Hematopoietic multipotent progenitor cell treated with erythropoietin and hydrocortisone succinate and interleukin-3 and kit ligand, for 6 days (in vitro differentiated cells): ENCODE results near the gene CNPY4.
"Not testable (repeated sequence)": the region's sequence is repeated elsewhere in the genome, so short reads cannot be mapped to it uniquely, and the experiment has no call there.

ENCODE experiments used
- DNase-seq: peaks from one replicate; pipeline ENCODE4 v3.0.0-alpha.2; 2015

CNPY4 gene

DNA sequence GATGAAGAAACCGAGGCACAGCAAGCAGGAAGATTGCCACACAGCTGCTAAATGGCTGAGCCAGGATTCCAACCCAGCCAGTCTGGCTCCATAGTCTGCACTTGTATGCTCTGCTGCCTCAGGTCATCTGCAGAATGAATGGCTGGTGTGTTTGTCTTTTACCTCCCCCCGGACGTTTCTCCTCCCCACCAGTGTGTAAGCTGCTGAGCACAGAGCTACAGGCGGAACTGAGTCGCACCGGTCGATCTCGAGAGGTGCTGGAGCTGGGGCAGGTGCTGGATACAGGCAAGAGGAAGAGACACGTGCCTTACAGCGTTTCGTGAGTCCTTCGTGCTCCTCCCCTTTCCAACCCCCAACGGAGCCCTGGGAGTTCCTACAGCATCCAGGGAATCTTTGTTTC, 2.6 kb downstream of the CNPY4 start:
- DNase-seq, result peak; percentile 21

DNA sequence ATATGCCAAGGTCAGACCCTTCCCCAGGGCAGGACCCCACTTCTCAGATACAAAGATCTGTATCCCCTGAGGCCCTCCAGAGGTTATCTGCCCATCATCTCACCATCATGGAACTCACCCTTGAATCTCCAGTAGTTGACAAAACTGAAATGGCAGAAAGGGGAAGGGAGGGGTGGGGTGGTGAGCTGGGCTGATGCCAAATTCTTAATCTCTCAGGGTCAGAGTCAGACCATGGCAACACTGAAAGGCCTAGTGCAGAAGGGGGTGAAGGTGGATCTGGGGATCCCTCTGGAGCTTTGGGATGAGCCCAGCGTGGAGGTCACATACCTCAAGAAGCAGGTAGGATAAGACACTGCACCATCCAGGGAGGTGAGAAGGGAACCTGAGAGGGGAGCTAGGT, 3.1 kb downstream of the CNPY4 start:
- peak; percentile 92 for DNase-seq

DNA sequence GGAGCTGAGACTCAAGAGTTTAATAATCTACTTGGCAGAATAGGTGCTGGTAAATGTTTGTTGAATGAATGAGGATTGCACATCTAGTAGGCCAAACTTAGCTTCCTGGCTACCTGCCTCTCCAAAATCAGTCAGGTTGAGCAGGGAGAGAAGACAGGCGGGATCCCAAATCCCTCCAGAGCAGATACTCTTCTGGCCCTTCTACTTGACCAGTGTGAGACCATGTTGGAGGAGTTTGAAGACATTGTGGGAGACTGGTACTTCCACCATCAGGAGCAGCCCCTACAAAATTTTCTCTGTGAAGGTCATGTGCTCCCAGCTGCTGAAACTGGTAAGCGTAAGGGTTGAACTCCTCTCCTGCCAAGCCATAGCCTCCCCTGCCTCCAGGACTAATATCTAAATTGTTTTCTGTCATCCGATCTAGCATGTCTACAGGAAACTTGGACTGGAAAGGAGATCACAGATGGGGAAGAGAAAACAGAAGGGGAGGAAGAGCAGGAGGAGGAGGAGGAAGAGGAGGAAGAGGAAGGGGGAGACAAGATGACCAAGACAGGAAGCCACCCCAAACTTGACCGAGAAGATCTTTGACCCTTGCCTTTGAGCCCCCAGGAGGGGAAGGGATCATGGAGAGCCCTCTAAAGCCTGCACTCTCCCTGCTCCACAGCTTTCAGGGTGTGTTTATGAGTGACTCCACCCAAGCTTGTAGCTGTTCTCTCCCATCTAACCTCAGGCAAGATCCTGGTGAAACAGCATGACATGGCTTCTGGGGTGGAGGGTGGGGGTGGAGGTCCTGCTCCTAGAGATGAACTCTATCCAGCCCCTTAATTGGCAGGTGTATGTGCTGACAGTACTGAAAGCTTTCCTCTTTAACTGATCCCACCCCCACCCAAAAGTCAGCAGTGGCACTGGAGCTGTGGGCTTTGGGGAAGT, 5.1 kb downstream of the CNPY4 start:
- peak; percentile 76 for DNase-seq

GRCh38 chr7:100126239-100126930, 7.0 kb downstream of the CNPY4 start:
- DNase-seq, result no peak

DNA sequence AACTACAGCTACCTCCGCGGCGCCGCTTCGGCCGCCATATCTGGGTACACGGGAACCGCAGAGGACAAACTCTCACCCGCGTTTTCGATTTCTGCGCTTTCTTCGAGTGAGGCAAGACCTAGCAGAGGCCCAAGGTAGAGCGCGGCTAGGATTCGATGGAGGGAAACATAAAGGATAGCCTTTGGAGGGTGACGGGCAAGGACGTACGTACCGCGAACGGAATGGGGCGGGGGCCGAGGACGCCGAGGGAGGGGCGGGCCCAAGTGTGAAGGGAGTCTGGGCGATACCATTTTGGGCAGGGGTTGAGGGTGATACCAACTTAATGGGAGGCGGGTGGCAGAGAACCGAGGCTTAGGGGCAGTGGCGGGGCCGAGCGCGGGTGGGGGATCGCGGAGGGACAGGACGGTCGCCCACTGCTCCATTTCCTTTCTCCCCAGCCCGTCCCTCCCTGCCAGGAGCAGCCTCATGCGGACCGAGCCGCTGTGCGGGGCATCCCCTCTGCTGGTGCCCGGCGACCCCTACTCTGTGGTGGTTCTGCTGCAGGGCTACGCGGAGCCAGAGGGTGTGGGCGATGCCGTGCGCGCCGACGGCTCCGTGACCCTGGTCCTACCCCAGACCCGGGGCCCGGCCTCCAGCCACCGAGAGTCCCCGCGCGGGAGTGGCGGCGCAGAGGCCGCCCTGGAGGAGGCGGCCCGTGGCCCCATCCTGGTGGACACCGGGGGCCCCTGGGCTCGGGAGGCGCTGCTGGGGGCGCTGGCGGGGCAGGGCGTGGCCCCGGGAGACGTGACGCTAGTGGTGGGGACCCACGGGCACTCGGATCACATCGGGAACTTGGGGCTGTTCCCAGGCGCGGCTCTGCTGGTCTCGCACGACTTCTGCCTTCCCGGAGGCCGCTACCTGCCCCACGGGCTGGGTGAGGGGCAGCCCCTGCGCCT, 7.8 kb downstream of the CNPY4 start, which contains the start of gene MBLAC1:
Gene MBLAC1, plus strand, starts transcription at position 37 of the 935 bp plus-strand sequence. Its CDS starts 429 bp downstream, at position 466.
- peak; percentile 97 for DNase-seq

- DNase-seq, result peak; percentile 72
Measured at GRCh38 chr7:100127866-100128636, 8.6 kb downstream of the CNPY4 start.

DNA sequence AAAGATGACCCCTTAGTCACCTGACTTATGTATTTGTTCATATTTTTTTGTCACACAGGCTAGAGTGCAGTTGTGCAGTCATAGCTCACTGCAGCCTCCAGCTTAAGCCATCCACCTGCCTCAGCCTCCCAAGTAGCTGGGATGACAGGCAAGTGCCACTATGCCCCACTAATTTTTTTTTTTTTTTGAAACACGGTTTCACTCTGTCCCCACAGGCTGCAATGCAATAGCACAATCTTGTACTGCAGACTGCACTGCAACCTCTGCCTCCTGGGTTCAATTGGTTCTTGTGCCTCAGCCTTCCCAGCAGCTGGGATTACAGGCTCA, 9.2 kb downstream of the CNPY4 start:
- DNase-seq, result no peak

GRCh38 chr7:100130220-100130607, 10.8 kb downstream of the CNPY4 start:
- DNase-seq, result not testable (repeated sequence)

DNA sequence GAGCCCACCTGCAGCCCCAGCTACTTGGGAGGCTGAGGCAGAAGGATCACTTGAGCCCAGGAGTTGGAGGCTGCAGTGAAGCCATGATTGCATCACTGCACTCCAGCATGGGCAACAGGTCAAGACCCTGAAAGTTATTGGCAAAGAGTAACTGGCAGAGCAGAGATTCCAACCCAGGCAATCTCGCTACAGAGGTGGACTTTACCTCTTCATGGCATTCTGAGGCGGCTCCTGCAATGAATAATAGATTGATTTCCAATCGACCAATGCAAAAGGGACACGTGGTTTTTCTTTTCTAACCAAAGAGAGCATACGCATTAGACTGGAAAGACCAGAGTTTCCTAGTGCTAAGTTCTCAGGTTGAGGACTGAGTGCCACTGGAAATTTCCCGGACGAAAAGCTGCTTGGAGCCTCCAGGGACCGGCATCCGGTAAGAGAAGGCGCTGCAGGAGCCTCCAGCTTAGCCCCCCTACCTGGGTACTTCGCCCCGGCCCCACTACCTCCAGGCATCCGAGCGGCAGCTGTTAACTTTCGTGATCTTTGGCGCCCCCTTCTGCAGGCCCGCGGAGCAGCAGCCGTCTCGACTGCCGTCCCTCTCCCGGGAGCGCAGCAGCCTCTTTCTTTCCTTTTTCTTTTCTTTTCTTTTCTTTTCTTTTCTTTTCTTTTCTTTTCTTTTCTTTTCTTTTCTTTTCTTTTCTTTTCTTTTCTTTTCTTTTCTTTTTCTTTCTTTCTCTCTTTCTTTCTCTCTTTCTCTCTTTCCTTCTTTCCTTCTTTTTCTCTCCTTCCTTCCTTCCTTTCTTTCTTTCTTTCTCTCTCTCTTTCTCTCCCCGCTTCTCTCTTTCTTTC, 11.4 kb downstream of the CNPY4 start:
- peak; percentile 86 for DNase-seq

GRCh38 chr7:100132126-100132525, 12.7 kb downstream of the CNPY4 start:
- no peak for DNase-seq

GRCh38 chr7:100132697-100133151, 13.3 kb downstream of the CNPY4 start:
- DNase-seq, result peak; percentile 86

DNA sequence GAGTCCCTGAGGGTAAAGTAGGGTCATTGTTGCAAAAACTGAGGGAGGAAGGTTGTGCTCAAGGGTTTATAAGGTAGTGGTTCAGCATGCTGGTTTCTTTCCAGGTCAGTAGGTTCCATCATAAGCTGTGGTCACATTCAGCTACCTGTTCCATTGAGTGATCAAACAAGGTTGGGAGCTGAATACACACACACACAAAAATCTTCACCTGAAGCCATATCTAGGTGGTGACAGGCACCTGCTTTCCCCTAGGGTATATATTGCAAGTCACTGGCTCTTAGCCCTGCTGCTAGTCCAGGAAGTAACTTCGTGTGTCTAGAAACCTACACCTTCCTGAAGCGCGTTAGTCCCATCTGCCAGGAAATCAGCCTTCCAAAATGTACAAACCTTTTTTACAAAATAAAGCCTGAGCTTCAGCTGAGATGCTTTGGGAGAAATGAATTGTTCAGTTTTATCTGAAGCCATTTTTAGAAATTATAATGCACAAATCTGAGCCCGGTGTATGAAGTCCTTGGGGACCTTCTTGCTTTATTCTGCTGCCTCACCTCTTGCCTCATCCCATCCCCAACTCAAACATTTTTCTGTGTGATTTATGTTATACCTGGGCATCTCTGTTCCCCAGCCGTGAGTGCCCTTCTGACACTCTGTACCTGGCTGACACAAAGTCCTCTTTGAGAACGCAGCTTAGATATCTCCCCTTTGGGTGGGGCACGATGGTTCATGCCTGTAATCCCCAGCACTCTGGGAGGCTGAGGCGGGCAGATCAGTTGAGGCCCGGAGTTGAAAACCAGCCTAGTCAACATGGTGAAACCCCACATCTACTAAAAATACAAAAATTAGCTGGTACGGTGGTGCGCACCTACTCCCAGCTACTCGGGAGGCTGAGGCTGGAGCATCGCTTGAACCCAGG, 18.7 kb downstream of the CNPY4 start:
- no peak for DNase-seq

- DNase-seq, result peak; percentile 51
Measured at GRCh38 chr7:100141555-100141949, 22.1 kb downstream of the CNPY4 start.

DNA sequence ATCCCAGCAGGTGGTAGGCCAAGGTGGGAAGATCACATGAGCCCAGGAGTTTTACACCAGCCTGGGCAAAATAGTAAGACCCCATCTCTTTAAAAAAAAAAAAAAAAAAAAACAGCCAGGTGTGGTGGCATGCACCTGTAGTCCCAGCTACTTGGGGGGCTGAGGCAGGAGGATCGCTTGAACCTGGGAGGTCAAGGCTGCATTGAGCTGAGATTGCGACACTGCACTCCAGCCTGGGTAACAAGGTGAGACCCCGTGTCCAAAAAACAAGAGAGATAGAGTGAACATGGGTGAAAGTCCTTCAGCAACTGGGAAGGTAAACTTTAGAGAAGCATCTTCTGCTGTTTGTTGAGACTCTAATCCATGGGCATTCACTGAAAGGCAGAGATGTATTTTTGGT, 23.0 kb downstream of the CNPY4 start:
- no peak for DNase-seq

DNA sequence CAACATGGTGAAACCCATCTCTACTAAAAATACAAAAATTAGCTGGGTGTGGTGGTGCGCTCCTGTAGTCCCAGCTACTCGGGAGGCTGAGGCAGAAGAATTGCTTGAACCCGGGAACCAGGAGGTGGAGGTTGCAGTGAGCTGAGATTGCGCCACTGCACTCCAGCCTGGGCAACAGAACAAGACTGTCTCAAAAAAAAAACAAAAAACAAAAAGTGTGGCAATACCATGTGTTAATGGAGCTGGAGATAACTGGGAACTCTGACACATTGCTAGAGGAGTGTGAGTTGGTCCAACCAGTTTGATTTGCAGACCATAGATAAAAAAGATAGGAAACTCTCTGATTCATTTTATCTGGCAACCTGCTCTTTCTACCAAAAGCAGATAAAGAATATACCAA, 26.9 kb downstream of the CNPY4 start:
- DNase-seq, result peak; percentile 68

DNA sequence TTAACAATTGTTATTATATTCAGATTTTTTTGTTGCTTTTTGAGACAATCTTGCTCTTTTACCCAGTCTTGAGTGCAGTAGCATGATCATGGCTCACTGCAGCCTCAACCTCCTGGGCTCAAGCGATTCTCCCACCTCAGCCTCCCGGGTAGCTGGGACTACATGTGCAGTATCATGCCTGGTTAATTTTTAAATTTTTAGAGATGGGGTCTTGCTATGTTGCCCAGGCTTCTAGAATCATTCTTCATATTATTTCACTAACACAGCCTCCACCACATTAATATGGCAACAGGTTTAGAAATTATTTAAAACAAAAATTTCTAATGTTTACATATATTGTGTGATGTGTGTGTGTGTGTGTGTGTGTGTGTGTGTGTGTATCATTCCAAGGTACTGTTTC, 27.8 kb downstream of the CNPY4 start:
- no peak for DNase-seq

- DNase-seq, result no peak
Measured at GRCh38 chr7:100148225-100148558, 28.8 kb downstream of the CNPY4 start.

- peak; percentile 100 for DNase-seq
Measured at GRCh38 chr7:100148559-100149328, 29.3 kb downstream of the CNPY4 start, which contains the start of gene LAMTOR4. LAMTOR4 (plus strand) TSS chr7:100148918; CDS start chr7:100148973, 55 bp downstream.

- peak; percentile 57 for DNase-seq
Measured at GRCh38 chr7:100152404-100152803, 33.0 kb downstream of the CNPY4 start.
